Mesenchymal stem cell (in vitro differentiated cells and primary cell): ENCODE measurements around the gene AVP.

Experiments used
- DNase-seq: peaks from one replicate; pipeline ENCODE4 v3.0.0-alpha.2; 2013
- H2AFZ ChIP-seq: one replicate; pipeline ENCODE4 v1.6.1; 2013; ENCODE audit warnings: low read depth, mild to moderate bottlenecking, control low read depth, inconsistent platforms, low read length, moderate library complexity
- H2AK5ac ChIP-seq: 2 replicates; pipeline ENCODE4 v1.6.1; 2013; ENCODE audit warnings: low read length, moderate library complexity, mild to moderate bottlenecking, inconsistent platforms; ENCODE audit not compliant: severe bottlenecking
- H2BK120ac ChIP-seq: one replicate; pipeline ENCODE4 v1.6.1; 2013; ENCODE audit warnings: low read depth, mild to moderate bottlenecking, inconsistent platforms, low read length, moderate library complexity
- H2BK12ac ChIP-seq, 2 experiments: one replicate each; pipeline ENCODE4 v1.6.1; 2013; ENCODE audit warnings: inconsistent platforms in 2 of 2, low read length in 2 of 2, mild to moderate bottlenecking in 2 of 2, moderate library complexity in 2 of 2, control low read depth in 1 of 2
- H2BK15ac ChIP-seq: one replicate; pipeline ENCODE4 v1.6.1; 2013; ENCODE audit warnings: mild to moderate bottlenecking, low read depth, inconsistent platforms; ENCODE audit not compliant: poor library complexity, severe bottlenecking
- H2BK5ac ChIP-seq: 2 replicates; pipeline ENCODE4 v1.6.1; 2013; ENCODE audit warnings: low read depth, mild to moderate bottlenecking, low read length, control low read depth, inconsistent platforms; ENCODE audit not compliant: poor library complexity, severe bottlenecking
- H3K14ac ChIP-seq, 2 experiments: one replicate each; pipeline ENCODE4 v1.6.1; 2013; ENCODE audit warnings: inconsistent platforms in 2 of 2, low read length in 2 of 2, control low read depth in 1 of 2, mild to moderate bottlenecking in 1 of 2, moderate library complexity in 1 of 2
- H3K18ac ChIP-seq, 2 experiments: one replicate each; pipeline ENCODE4 v1.6.1; 2013; ENCODE audit warnings: inconsistent platforms in 2 of 2, low read length in 2 of 2, control low read depth in 1 of 2, low read depth in 1 of 2, mild to moderate bottlenecking in 1 of 2
- H3K23ac ChIP-seq, 2 experiments: one replicate each; pipeline ENCODE4 v1.6.1; 2013; ENCODE audit warnings: inconsistent platforms in 2 of 2, low read length in 2 of 2, mild to moderate bottlenecking in 2 of 2, moderate library complexity in 2 of 2, control low read depth in 1 of 2
- H3K27ac ChIP-seq: 2 replicates; pipeline ENCODE4 v1.5.1; 2013; ENCODE audit warnings: mild to moderate bottlenecking, moderate library complexity, low read length, control low read depth, inconsistent platforms; ENCODE audit not compliant: poor library complexity, severe bottlenecking
- H3K27me3 ChIP-seq, 2 experiments: 2 replicates each; pipeline versions ENCODE4 v1.6.1 to v1.7.0; 2013; ENCODE audit warnings: low read length in 2 of 2, mild to moderate bottlenecking in 2 of 2, moderate library complexity in 2 of 2, control low read depth in 1 of 2, inconsistent platforms in 1 of 2; ENCODE audit not compliant: control insufficient read depth in 1 of 2, insufficient read depth in 1 of 2
- H3K36me3 ChIP-seq, 2 experiments: 2 replicates each; pipeline versions ENCODE4 v1.6.1 to v1.7.0; 2013; ENCODE audit warnings: low read length in 2 of 2, control low read depth in 1 of 2, inconsistent platforms in 1 of 2, low read depth in 1 of 2, mild to moderate bottlenecking in 1 of 2; ENCODE audit not compliant: insufficient read depth in 2 of 2, control insufficient read depth in 1 of 2
- H3K4ac ChIP-seq, 2 experiments: one replicate each; pipeline ENCODE4 v1.6.1; 2013; ENCODE audit warnings: inconsistent platforms in 2 of 2, low read length in 2 of 2, mild to moderate bottlenecking in 2 of 2, moderate library complexity in 2 of 2, control low read depth in 1 of 2, low read depth in 1 of 2
- H3K4me1 ChIP-seq: 2 replicates; pipeline ENCODE4 v1.6.1; 2013; ENCODE audit warnings: low read depth, low read length, control low read depth; ENCODE audit not compliant: control insufficient read depth, insufficient read depth
- H3K4me2 ChIP-seq: 2 replicates; pipeline ENCODE4 v1.6.1; 2013; ENCODE audit warnings: low read length, mild to moderate bottlenecking, inconsistent platforms; ENCODE audit not compliant: poor library complexity, severe bottlenecking
- H3K4me3 ChIP-seq, 2 experiments: 2 replicates each; pipeline versions ENCODE4 v1.5.1 to v1.7.0; 2013; ENCODE audit warnings: low read length in 2 of 2, mild to moderate bottlenecking in 2 of 2, control low read depth in 1 of 2, low read depth in 1 of 2; ENCODE audit not compliant: insufficient read depth in 1 of 2
- H3K79me1 ChIP-seq: replicated peaks from 2 replicates; pipeline ENCODE4 v1.6.1; 2013; ENCODE audit warnings: mild to moderate bottlenecking, control low read depth, low read length, inconsistent platforms; ENCODE audit not compliant: poor library complexity, severe bottlenecking
- H3K9ac ChIP-seq: 2 replicates; pipeline ENCODE4 v1.7.0; 2013; ENCODE audit warnings: mild to moderate bottlenecking, low read length, moderate library complexity
- H3K9me3 ChIP-seq: 2 replicates; pipeline ENCODE4 v1.7.0; 2013; ENCODE audit warnings: mild to moderate bottlenecking, low read length; ENCODE audit not compliant: control insufficient read depth
- H4K8ac ChIP-seq: one replicate; pipeline ENCODE4 v1.6.1; 2013; ENCODE audit warnings: inconsistent platforms, mild to moderate bottlenecking, low read length, moderate library complexity
- H4K91ac ChIP-seq: one replicate; pipeline ENCODE4 v1.6.1; 2013; ENCODE audit warnings: mild to moderate bottlenecking, low read length, inconsistent platforms
- WGBS: methylation state at CpG from one replicate; pipeline ENCODE4 v1.1.7; 2013; ENCODE audit warnings: mixed read lengths; 5-methylcytosine and 5-hydroxymethylcytosine counted together

The AVP gene

DNA sequence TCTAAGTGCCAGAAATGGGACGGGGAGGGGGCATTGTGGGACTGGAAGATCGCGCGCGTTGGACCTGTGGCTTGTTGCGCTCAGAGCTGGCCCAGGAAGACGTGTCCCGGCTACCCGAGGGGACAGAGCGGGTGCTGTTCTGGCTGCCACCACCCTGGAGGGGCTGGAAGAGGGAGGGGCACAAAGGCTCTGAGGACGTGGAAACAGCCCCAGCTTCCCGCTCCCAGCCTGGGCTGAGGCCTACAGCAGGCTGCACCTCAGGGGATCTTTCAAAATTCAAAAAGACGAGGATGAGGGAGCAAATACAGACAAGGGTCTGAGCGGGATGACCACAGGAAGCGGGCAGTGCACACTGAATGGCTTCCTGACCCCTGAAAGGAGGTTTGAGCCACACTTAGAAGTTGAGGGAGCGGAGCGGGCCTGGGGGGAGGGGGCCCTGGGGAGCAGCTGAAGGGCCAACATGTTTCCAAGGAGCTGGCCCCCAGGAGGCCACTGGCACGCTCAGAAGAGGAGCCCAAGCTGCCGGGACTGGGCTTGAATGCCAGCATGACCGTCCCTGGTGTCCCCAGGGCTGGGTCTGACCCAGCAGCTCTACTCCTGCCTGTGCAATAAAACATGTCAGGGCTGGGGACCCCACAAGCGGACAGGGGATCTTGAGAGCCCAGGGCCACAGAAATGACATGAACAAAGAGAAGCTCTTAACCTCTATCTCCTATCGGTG, 11.8 kb downstream of the AVP start:
- WGBS: 83% methylated on average over 22 of the region's 22 CpGs
- no peak overlapping the region for H3K9ac ChIP-seq
- H3K23ac ChIP-seq: no peak overlapping the region
- H3K4me2 ChIP-seq: no peak overlapping the region
- no peak overlapping the region for H2BK5ac ChIP-seq
- H3K36me3 ChIP-seq: no peaks in the 10 kb centered on the region
- H3K79me1 ChIP-seq: no peaks in the 10 kb centered on the region
- no peak overlapping the region for H2BK12ac ChIP-seq
- H3K27me3 ChIP-seq: peaks cover 22 to 38% of the 10 kb centered on the region in 2 experiments
- peaks cover 11% of the 10 kb centered on the region for H3K4me1 ChIP-seq
- H3K9me3 ChIP-seq: no peaks in the 10 kb centered on the region
- no peak overlapping the region for H2BK120ac ChIP-seq
- H3K14ac ChIP-seq: no peak overlapping the region
- H3K4me3 ChIP-seq: no peak overlapping the region
- H4K8ac ChIP-seq: no peak overlapping the region
- no peak for DNase-seq
- H2BK15ac ChIP-seq: no peak overlapping the region
- H2AFZ ChIP-seq: no peak overlapping the region
- no peak overlapping the region for H4K91ac ChIP-seq
- H2AK5ac ChIP-seq: no peak overlapping the region
- H3K27ac ChIP-seq: no peak overlapping the region
- H3K4ac ChIP-seq: no peak overlapping the region
- H3K18ac ChIP-seq: no peak overlapping the region

DNA sequence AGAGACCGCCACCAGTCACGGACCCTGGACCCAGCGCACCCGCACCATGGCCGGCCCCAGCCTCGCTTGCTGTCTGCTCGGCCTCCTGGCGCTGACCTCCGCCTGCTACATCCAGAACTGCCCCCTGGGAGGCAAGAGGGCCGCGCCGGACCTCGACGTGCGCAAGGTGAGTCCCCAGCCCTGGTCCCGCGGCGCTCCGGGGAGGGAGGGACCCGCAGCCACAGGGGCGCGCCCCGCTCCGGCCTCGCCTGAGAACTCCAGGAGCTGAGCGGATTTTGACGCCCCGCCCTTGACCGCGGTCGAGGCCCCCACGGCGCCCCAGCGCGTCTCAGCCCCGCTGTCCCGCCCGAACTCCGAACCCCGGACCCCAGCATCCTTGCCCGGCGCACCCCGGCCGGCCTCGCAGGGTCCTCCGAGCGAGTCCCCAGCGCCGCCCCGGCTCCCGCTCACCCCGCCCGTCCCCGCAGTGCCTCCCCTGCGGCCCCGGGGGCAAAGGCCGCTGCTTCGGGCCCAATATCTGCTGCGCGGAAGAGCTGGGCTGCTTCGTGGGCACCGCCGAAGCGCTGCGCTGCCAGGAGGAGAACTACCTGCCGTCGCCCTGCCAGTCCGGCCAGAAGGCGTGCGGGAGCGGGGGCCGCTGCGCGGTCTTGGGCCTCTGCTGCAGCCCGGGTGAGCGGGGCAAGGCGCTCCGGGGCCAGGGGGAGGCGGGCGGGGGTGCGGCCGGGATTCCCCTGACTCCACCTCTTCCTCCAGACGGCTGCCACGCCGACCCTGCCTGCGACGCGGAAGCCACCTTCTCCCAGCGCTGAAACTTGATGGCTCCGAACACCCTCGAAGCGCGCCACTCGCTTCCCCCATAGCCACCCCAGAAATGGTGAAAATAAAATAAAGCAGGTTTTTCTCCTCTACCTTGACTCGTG, 12.7 kb downstream of the AVP start, which contains the start of gene OXT:
Gene OXT (plus strand): TSS at position 11 of the 920 bp plus-strand sequence. CDS start 36 bp downstream, at position 47.
- H3K4me1 ChIP-seq: peaks cover 14% of the 10 kb centered on the region
- H4K8ac ChIP-seq: peak within 1 kb of the TSS; percentile 41
- no peak within 1 kb of the TSS for H2BK15ac ChIP-seq
- H3K23ac ChIP-seq: no peak within 1 kb of the TSS
- peak within 1 kb of the TSS; percentile 18 to 60 for H3K4me3 ChIP-seq
- no peaks in the 10 kb centered on the region for H3K36me3 ChIP-seq
- H3K27me3 ChIP-seq: peaks cover 22 to 34% of the 10 kb centered on the region in 2 experiments
- H3K27ac ChIP-seq: no peak within 1 kb of the TSS
- H3K9me3 ChIP-seq: no peaks in the 10 kb centered on the region
- H2BK12ac ChIP-seq: no peak within 1 kb of the TSS
- WGBS: 16% methylated on average over 78 of the region's 95 CpGs
- H3K18ac ChIP-seq: no peak within 1 kb of the TSS
- H4K91ac ChIP-seq: no peak within 1 kb of the TSS
- H3K4me2 ChIP-seq: peak within 1 kb of the TSS; percentile 44
- H3K9ac ChIP-seq: no peak within 1 kb of the TSS
- H3K14ac ChIP-seq: no peak within 1 kb of the TSS
- no peak within 1 kb of the TSS for H2AK5ac ChIP-seq
- no peak within 1 kb of the TSS for H2AFZ ChIP-seq
- H3K79me1 ChIP-seq: no peaks in the 10 kb centered on the region
- H2BK5ac ChIP-seq: no peak within 1 kb of the TSS
- DNase-seq: no peak
- no peak within 1 kb of the TSS for H3K4ac ChIP-seq
- H2BK120ac ChIP-seq: no peak within 1 kb of the TSS

GRCh38 chr20:3071266-3071609, 13.3 kb downstream of the AVP start:
- no peak overlapping the region for H2BK15ac ChIP-seq
- no peaks in the 10 kb centered on the region for H3K36me3 ChIP-seq
- H4K91ac ChIP-seq: no peak overlapping the region
- no peak overlapping the region for H2BK12ac ChIP-seq
- no peak overlapping the region for H4K8ac ChIP-seq
- no peak for DNase-seq
- no peak overlapping the region for H3K4ac ChIP-seq
- H3K79me1 ChIP-seq: no peaks in the 10 kb centered on the region
- H3K18ac ChIP-seq: no peak overlapping the region
- H3K4me2 ChIP-seq: no peak overlapping the region
- peaks cover 14% of the 10 kb centered on the region for H3K4me1 ChIP-seq
- no peak overlapping the region for H3K14ac ChIP-seq
- no peak overlapping the region for H2BK120ac ChIP-seq
- peaks cover 22 to 32% of the 10 kb centered on the region in 2 experiments for H3K27me3 ChIP-seq
- no peak overlapping the region for H2AFZ ChIP-seq
- no peak overlapping the region for H2AK5ac ChIP-seq
- H3K27ac ChIP-seq: no peak overlapping the region
- H2BK5ac ChIP-seq: no peak overlapping the region
- H3K9me3 ChIP-seq: no peaks in the 10 kb centered on the region
- WGBS: 86% methylated on average over 16 of the region's 16 CpGs
- peak overlapping the region in 1 of 2 experiments; percentile 60 for H3K4me3 ChIP-seq
- H3K23ac ChIP-seq: no peak overlapping the region
- H3K9ac ChIP-seq: no peak overlapping the region

GRCh38 chr20:3070725-3071124, 13.8 kb downstream of the AVP start:
- H3K27me3 ChIP-seq: peaks cover 22 to 27% of the 10 kb centered on the region in 2 experiments
- WGBS: 95% methylated on average over 4 of the region's 4 CpGs

More at GRCh38 chr20:3070725-3071124, 13.8 kb downstream of the AVP start:
- Histone ChIP-seq H2BK12ac (no peak overlapping the region), H4K8ac (no peak overlapping the region), H3K9ac (no peak overlapping the region), H3K4me3 (no peak overlapping the region), H3K4me2 (no peak overlapping the region), H3K23ac (no peak overlapping the region), H3K9me3 (no peaks in the 10 kb centered on the region), H3K18ac (no peak overlapping the region), H3K14ac (no peak overlapping the region), H2BK120ac (no peak overlapping the region), H3K36me3 (no peaks in the 10 kb centered on the region), H3K4me1 (peaks cover 14% of the 10 kb centered on the region), H2AFZ (no peak overlapping the region), H4K91ac (no peak overlapping the region), H3K27ac (no peak overlapping the region), H2AK5ac (no peak overlapping the region), H2BK15ac (no peak overlapping the region), H2BK5ac (no peak overlapping the region), H3K4ac (no peak overlapping the region), H3K79me1 (no peaks in the 10 kb centered on the region)
- DNase-seq: no peak
